Parathyroid adenoma (tissue), 2 donors: Measurements from ENCODE around the gene EIPR1.

Source experiments
- H2AFZ ChIP-seq: fragments of 300-600 bp; sonication (generic); one replicate; pipeline ENCODE4 v1.7.0; 2017; ENCODE audit warnings: antibody characterized with exemption, mild to moderate bottlenecking
- H3K27ac ChIP-seq: fragments of 300-600 bp; sonication (generic); one replicate; pipeline ENCODE4 v1.7.0; 2017
- H3K27me3 ChIP-seq: fragments of 300-600 bp; sonication (generic); one replicate; pipeline ENCODE4 v1.7.0; 2017; ENCODE audit warnings: low read length; ENCODE audit not compliant: control insufficient read depth, insufficient read depth
- H3K36me3 ChIP-seq: fragments of 300-600 bp; sonication (generic); one replicate; pipeline ENCODE4 v1.7.0; 2017; ENCODE audit warnings: low read length; ENCODE audit not compliant: control insufficient read depth, insufficient read depth
- H3K4me1 ChIP-seq: fragments of 300-600 bp; sonication (generic); one replicate; pipeline ENCODE4 v1.7.0; 2017; ENCODE audit warnings: control low read depth
- H3K4me2 ChIP-seq: fragments of 300-600 bp; sonication (generic); one replicate; pipeline ENCODE4 v1.7.0; 2017; ENCODE audit warnings: low read length
- H3K4me3 ChIP-seq: fragments of 300-600 bp; sonication (generic); one replicate; pipeline ENCODE4 v1.7.0; 2017; ENCODE audit warnings: low read depth, low read length
- H3K79me2 ChIP-seq: fragments of 300-600 bp; sonication (generic); one replicate; pipeline ENCODE4 v1.7.0; 2017; ENCODE audit warnings: control low read depth
- H3K9ac ChIP-seq: fragments of 300-600 bp; sonication (generic); one replicate; pipeline ENCODE4 v1.7.0; 2017; ENCODE audit warnings: mild to moderate bottlenecking
- H3K9me3 ChIP-seq: fragments of 300-600 bp; sonication (generic); one replicate; pipeline ENCODE4 v1.7.0; 2017; ENCODE audit warnings: low read length; ENCODE audit not compliant: control insufficient read depth
- CTCF ChIP-seq: fragments of 300-600 bp; sonication (generic); IDR thresholded peaks from one replicate; pipeline ENCODE4 v1.7.0; 2017; ENCODE audit warnings: antibody characterized with exemption, mild to moderate bottlenecking
- donor health status: primary hyperparathyroidism.

The EIPR1 gene

DNA sequence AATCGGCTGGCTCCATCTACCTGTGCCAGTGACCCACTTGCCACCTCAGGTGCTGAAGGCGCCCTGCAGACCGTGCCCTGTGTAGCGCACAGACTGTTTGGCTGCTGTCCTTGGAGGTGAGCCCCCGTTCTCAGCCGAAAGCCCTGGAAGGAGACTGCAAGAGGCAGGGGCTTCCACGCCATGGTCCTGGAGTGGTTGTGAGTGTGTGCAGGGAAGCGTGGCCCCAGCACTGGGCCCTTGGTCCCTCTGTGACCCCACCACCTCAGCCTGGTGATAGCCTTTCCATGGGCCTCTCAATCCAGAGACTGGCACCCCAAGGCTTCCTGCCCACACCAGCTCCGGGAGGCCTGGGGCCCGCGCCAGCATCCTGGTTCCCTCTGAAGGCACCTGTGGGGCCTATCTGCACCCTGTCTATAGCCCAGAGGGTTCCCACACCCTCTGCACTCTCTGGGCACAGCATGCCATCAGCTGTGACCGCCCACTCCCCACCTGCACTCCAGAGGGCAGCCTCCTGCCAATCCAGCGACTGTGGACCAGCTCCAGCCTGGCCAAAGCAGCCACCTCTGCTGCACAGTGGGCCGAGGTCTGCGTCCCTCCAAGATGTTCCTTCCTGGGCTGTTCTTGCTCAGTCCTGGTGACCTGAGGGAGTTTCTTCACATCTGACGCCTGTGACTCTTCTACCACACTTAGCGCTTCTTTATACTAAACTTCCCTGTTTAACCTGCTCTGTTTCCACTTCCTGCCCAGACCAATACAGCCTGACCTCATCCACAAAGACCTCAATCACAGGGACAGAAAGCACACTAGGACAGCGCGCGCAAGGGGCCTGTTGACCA lies 109.5 kb downstream of the EIPR1 start:
- Histone ChIP-seq H3K36me3 (no peaks in the 10 kb centered on the region), H3K27me3 (no peaks in the 10 kb centered on the region), H3K4me1 (peaks cover 38% of the 10 kb centered on the region), H3K27ac (peak overlapping the region; percentile 93), H3K9ac (no peak overlapping the region), H3K79me2 (peaks cover 25% of the 10 kb centered on the region), H3K9me3 (no peaks in the 10 kb centered on the region), H2AFZ (peak overlapping the region; percentile 57), H3K4me3 (no peak overlapping the region), H3K4me2 (no peak overlapping the region)
- TF ChIP-seq CTCF: peak; percentile 34

- peak overlapping the region; percentile 93 for H3K27ac ChIP-seq
- no peak for TF ChIP-seq CTCF
These were observed 110.4 kb downstream of the EIPR1 start for GRCh38 chr2:3266925-3267867.

GRCh38 chr2:3265981-3266924 lies 111.4 kb downstream of the EIPR1 start:
- peaks cover 14% of the 10 kb centered on the region for H3K79me2 ChIP-seq
- peak overlapping the region; percentile 66 for H2AFZ ChIP-seq
- no peak overlapping the region for H3K4me2 ChIP-seq
- no peaks in the 10 kb centered on the region for H3K36me3 ChIP-seq
- H3K4me1 ChIP-seq: peaks cover 38% of the 10 kb centered on the region
- H3K27ac ChIP-seq: peak overlapping the region; percentile 93
- no peak overlapping the region for H3K9ac ChIP-seq
- H3K9me3 ChIP-seq: no peaks in the 10 kb centered on the region
- H3K27me3 ChIP-seq: no peaks in the 10 kb centered on the region
- no peak overlapping the region for H3K4me3 ChIP-seq
- TF ChIP-seq CTCF: no peak

More at GRCh38 chr2:3266925-3267867, 110.4 kb downstream of the EIPR1 start:
- Histone ChIP-seq H3K4me2 (no peak overlapping the region), H3K36me3 (no peaks in the 10 kb centered on the region), H3K4me3 (no peak overlapping the region), H3K9ac (no peak overlapping the region), H2AFZ (peak overlapping the region; percentile 66), H3K27me3 (no peaks in the 10 kb centered on the region), H3K4me1 (peaks cover 38% of the 10 kb centered on the region), H3K9me3 (no peaks in the 10 kb centered on the region), H3K79me2 (peaks cover 20% of the 10 kb centered on the region)

- Histone ChIP-seq H3K79me2 (peaks cover 16% of the 10 kb centered on the region), H3K27ac (peak overlapping the region; percentile 93), H3K9me3 (no peaks in the 10 kb centered on the region), H3K4me2 (no peak overlapping the region), H3K9ac (no peak overlapping the region), H3K4me3 (no peak overlapping the region), H2AFZ (no peak overlapping the region), H3K36me3 (no peaks in the 10 kb centered on the region), H3K4me1 (peaks cover 38% of the 10 kb centered on the region), H3K27me3 (no peaks in the 10 kb centered on the region)
- TF ChIP-seq CTCF: no peak
These were observed 112.1 kb downstream of the EIPR1 start for GRCh38 chr2:3265471-3265870.
